HG02885 (cell line): ENCODE data around the gene TBC1D24.
"Not testable (repeated sequence)": the region's sequence is repeated elsewhere in the genome, so short reads cannot be mapped to it uniquely, and the experiment has no call there.

Source experiments
- ATAC-seq: cut with Tn5 transposase; IDR thresholded peaks from one replicate; pipeline ENCODE4 v1.9.1; 2021; ENCODE audit warnings: mild to moderate bottlenecking; ENCODE audit not compliant: unreplicated experiment, poor library complexity

Gene TBC1D24

GRCh38 chr16:2468233-2468724, 6.6 kb upstream of the TBC1D24 start:
- ATAC-seq, result no peak

- no peak for ATAC-seq
Observed at GRCh38 chr16:2468725-2469398, 6.1 kb upstream of the TBC1D24 start.

GRCh38 chr16:2469399-2470233, 5.3 kb upstream of the TBC1D24 start:
- ATAC-seq, result no peak

- ATAC-seq, result no peak
Observed at GRCh38 chr16:2470234-2470601, 4.7 kb upstream of the TBC1D24 start.

GRCh38 chr16:2470603-2471015, 4.3 kb upstream of the TBC1D24 start:
- no peak for ATAC-seq

GRCh38 chr16:2471016-2471652, 3.8 kb upstream of the TBC1D24 start, which contains the start of gene NTN3:
Gene NTN3, plus strand, starts transcription at chr16:2471297. Its CDS starts 405 bp downstream, at chr16:2471702.
- ATAC-seq, result no peak

- no peak for ATAC-seq
Observed at GRCh38 chr16:2471653-2472487, 3.1 kb upstream of the TBC1D24 start.

GRCh38 chr16:2472488-2472864, 2.5 kb upstream of the TBC1D24 start:
- no peak for ATAC-seq

- ATAC-seq, result no peak
Observed at GRCh38 chr16:2472885-2473445, 2.0 kb upstream of the TBC1D24 start.

GRCh38 chr16:2473446-2473926, 1.4 kb upstream of the TBC1D24 start:
- peak; percentile 1 for ATAC-seq

GRCh38 chr16:2473999-2474876, 689 bp upstream of the TBC1D24 start:
- peak; percentile 29 for ATAC-seq

GRCh38 chr16:2475413-2476344, 752 bp downstream of the TBC1D24 start:
- ATAC-seq, result peak; percentile 13

GRCh38 chr16:2476345-2476720, 1.4 kb downstream of the TBC1D24 start:
- no peak for ATAC-seq

- ATAC-seq, result no peak
Observed at GRCh38 chr16:2476741-2477140, 1.8 kb downstream of the TBC1D24 start.

- ATAC-seq, result no peak
Observed at GRCh38 chr16:2477327-2477726, 2.4 kb downstream of the TBC1D24 start.

- no peak for ATAC-seq
Observed at GRCh38 chr16:2478279-2478678, 3.4 kb downstream of the TBC1D24 start.

- not testable (repeated sequence) for ATAC-seq
Observed at GRCh38 chr16:2479996-2480395, 5.1 kb downstream of the TBC1D24 start.

GRCh38 chr16:2480948-2481347, 6.0 kb downstream of the TBC1D24 start:
- ATAC-seq, result no peak
